ENCODE measurements around the gene DDIAS.
A peak's percentile ranks its signal among the peaks of the same experiment; 100 is the strongest.

DDIAS gene

DNA sequence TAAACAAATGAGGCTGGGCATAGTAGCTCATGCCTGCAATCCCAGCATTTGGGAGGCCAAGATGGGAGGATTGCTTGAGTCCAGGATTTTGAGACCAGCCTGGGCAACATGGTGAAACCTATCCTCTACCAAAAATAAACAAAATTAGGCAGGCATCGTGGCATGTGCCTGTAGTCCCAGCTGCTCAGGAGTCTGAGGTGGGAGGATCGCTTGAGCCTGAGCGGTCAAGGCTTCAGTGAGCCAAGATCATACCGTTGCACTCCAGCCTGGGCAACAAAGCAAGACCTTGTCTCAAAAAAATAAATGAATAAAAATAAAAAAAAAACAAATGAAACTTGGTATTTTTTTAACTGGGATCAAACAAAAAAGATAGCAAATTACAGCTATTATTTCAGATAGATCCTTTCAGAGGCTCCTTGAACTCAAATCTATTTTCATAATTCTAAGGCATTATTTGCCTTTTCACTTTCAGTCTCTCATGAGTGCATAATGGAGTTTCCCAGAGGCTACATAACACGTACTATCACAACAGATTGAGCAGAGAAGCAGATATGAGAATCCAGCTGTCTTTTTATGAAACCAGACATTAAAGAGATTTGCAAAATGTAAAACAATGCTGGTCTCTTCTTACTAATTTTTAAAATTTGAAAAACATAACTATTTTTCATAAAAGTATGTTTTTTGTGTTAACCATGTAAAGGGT lies 23.1 kb downstream of the DDIAS start:
- CTCF ChIA-PET: interaction anchor here (1.7 kb wide), 1 partner anchor 57 kb away, joined by 14 read pairs; no protein-coding TSS in a partner anchor
- no peak for DNase-seq (ENCODE audit: extremely low spot score)
- TF ChIP-seq BHLHE40 (IDR thresholded peaks at IDR 0.05; ENCODE audit: borderline replicate concordance) (no peak), LEF1 (IDR thresholded peaks at IDR 0.05; ENCODE audit: borderline replicate concordance) (no peak), ELF4 (IDR thresholded peaks at IDR 0.05) (no peak)
- POLR2A ChIA-PET: no interaction called here

DNA sequence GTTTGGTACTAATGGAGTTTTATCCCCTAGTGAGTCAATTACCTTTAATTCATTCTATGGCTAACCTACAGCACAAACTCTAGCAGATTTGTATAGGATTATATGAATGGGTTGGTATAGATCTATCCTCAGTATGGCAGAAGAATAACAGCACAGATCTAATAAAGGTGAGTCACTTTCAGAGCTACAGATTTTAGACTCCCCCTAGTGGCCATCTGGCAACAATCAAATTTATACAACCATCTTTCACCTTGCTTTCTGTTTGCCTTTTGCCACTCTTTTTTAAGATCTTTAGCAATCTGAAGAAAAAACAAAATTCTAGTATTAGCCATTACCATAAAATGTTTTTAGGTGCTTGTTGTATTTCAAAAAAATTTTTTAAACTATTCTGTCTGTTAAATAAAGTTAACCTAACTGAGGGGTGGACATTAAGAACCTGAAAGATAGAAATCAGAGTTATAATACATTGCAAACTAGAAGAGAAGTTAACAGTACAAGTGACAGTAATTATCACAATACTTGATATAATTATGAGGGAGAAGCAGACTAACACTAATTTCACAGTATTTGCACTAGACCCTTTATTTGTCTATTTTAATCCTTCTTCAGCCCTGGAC lies 25.8 kb downstream of the DDIAS start:
- TF ChIP-seq CTBP1 (IDR thresholded peaks at IDR 0.05; ENCODE audit: borderline replicate concordance) (no peak), LEF1 (IDR thresholded peaks at IDR 0.05; ENCODE audit: borderline replicate concordance) (no peak), ELF4 (IDR thresholded peaks at IDR 0.05) (no peak), HDGF (IDR thresholded peaks at IDR 0.05; ENCODE audit: borderline replicate concordance) (no peak), FOXA1 (IDR thresholded peaks at IDR 0.05) (no peak)
- DNase-seq (ENCODE audit: extremely low spot score): peak; percentile 51
- CTCF ChIA-PET: interaction anchor here (0.9 to 1.8 kb wide), 4 partner anchors 27 to 77 kb away, joined by 3 to 15 read pairs (median 4); partner anchors contain the start of gene PRCP
- POLR2A ChIA-PET: interaction anchor here (1.0 kb wide), 1 partner anchor 26 kb away, joined by 6 read pairs; the partner anchor contains the start of gene DDIAS

DNA sequence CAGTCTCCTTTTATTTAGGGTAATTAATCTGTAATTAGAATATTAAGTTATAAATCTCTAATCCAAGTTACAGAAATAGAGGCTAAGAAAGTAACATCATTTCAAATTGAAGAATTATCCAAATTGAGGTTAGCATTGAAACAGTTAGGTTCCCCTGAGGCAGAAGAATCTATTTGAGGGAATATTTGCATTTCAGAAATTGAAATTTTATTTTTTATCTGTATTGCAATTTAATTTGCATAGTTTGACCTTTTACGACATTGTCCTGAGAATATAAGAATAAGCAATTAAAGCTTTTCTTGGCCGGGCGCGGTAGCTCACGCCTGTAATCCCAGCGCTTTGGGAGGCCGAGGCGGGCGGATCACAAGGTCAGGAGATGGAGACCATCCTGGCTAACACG lies 27.6 kb downstream of the DDIAS start:
- CTCF ChIA-PET: no interaction called here
- TF ChIP-seq NFRKB (IDR thresholded peaks at IDR 0.05) (no peak), FOXA1 (IDR thresholded peaks at IDR 0.05) (no peak), LEF1 (IDR thresholded peaks at IDR 0.05; ENCODE audit: borderline replicate concordance) (no peak), FOXM1 (IDR thresholded peaks at IDR 0.05; ENCODE audit: borderline replicate concordance) (no peak), SUZ12 (IDR thresholded peaks at IDR 0.05) (no peak), FOXK2 (IDR thresholded peaks at IDR 0.05) (no peak), CTBP1 (IDR thresholded peaks at IDR 0.05; ENCODE audit: borderline replicate concordance) (no peak), SP1 (IDR thresholded peaks at IDR 0.05) (no peak), ARNT (IDR thresholded peaks at IDR 0.05) (no peak)
- TF ChIP-seq, protein P1, sequence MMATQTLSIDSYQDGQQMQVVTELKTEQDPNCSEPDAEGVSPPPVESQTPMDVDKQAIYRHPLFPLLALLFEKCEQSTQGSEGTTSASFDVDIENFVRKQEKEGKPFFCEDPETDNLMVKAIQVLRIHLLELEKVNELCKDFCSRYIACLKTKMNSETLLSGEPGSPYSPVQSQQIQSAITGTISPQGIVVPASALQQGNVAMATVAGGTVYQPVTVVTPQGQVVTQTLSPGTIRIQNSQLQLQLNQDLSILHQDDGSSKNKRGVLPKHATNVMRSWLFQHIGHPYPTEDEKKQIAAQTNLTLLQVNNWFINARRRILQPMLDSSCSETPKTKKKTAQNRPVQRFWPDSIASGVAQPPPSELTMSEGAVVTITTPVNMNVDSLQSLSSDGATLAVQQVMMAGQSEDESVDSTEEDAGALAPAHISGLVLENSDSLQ (IDR thresholded peaks at IDR 0.05): no peak
- DNase-seq (ENCODE audit: extremely low spot score): no peak
- POLR2A ChIA-PET: no interaction called here

DNA sequence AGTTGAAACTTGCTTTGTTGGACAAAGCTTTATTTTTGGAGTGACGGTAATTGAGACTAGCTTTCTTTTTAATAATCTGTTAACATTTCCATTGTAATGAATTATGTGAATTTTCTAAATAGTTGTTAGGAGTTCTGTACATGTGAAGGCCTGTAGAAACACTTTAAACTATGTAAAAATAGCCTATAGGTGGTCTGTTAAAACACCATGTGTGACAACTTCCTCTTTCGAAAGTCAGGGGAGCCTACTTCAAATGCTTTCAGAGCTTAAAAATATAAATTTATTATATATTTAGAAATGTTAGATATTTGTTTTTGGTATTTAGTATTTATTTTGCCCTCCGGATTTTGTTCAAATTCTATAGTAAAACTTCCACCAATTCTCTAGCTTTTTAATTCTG lies 28.7 kb downstream of the DDIAS start:
- ChIA-PET CTCF (no interaction called here), POLR2A (no interaction called here)
- TF ChIP-seq SUZ12 (IDR thresholded peaks at IDR 0.05) (no peak), ELF4 (IDR thresholded peaks at IDR 0.05) (no peak), HDGF (IDR thresholded peaks at IDR 0.05; ENCODE audit: borderline replicate concordance) (no peak)
- no peak for DNase-seq (ENCODE audit: extremely low spot score)

GRCh38 chr11:82930734-82931133 lies 29.2 kb downstream of the DDIAS start:
- no peak for DNase-seq (ENCODE audit: extremely low spot score)
- POLR2A ChIA-PET: no interaction called here
- CTCF ChIA-PET: no interaction called here
- TF ChIP-seq L3MBTL2 (conservative IDR thresholded peaks at IDR 0.05) (no peak), CTBP1 (IDR thresholded peaks at IDR 0.05; ENCODE audit: borderline replicate concordance) (no peak), FOXM1 (IDR thresholded peaks at IDR 0.05; ENCODE audit: borderline replicate concordance) (no peak), BHLHE40 (IDR thresholded peaks at IDR 0.05; ENCODE audit: borderline replicate concordance) (no peak), LEF1 (IDR thresholded peaks at IDR 0.05; ENCODE audit: borderline replicate concordance) (no peak), SP1 (IDR thresholded peaks at IDR 0.05) (no peak), FOXK2 (IDR thresholded peaks at IDR 0.05) (no peak), TARDBP (IDR thresholded peaks at IDR 0.05) (no peak), ARNT (IDR thresholded peaks at IDR 0.05) (no peak), ELF4 (IDR thresholded peaks at IDR 0.05) (no peak), FOXA1 (IDR thresholded peaks at IDR 0.05) (no peak), ZNF384 (IDR thresholded peaks at IDR 0.05) (no peak), HDGF (IDR thresholded peaks at IDR 0.05; ENCODE audit: borderline replicate concordance) (no peak), SUZ12 (IDR thresholded peaks at IDR 0.05) (no peak), NFRKB (IDR thresholded peaks at IDR 0.05) (no peak)
- TF ChIP-seq, protein P1 (IDR thresholded peaks at IDR 0.05): no peak

DNA sequence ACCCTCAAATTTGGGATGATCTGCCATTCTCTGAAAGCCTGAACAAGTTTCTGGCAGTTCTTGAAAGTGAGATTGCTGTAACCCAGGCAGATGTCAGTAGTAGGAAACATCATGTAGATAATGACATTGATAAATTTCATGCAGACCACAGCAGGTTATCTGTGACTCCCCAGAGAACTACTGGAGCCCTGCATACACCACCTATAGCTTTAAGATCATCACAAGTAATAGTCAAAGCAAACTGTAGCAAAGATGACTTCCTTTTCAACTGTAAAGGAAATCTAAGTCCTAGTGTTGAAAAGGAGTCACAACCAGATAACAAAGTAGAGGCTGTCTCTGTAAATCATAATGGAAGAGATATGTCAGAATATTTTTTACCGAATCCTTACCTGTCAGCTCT lies 31.0 kb downstream of the DDIAS start:
- TF ChIP-seq ZNF384 (IDR thresholded peaks at IDR 0.05) (no peak), ELF4 (IDR thresholded peaks at IDR 0.05) (no peak), NFRKB (IDR thresholded peaks at IDR 0.05) (no peak), FOXK2 (IDR thresholded peaks at IDR 0.05) (no peak), SUZ12 (IDR thresholded peaks at IDR 0.05) (no peak), TARDBP (IDR thresholded peaks at IDR 0.05) (no peak), FOXM1 (IDR thresholded peaks at IDR 0.05; ENCODE audit: borderline replicate concordance) (no peak)
- TF ChIP-seq, protein P1 (IDR thresholded peaks at IDR 0.05): no peak
- no peak for DNase-seq (ENCODE audit: extremely low spot score)
- CTCF ChIA-PET: no interaction called here
- POLR2A ChIA-PET: interaction anchor here (0.6 kb wide), 1 partner anchor 1728 kb away, joined by 5 read pairs; no protein-coding TSS in a partner anchor
